ENCODE results near the gene OR2K2. TPM values are rescaled to one million over a fixed set of nuclear protein-coding genes. Genes with fewer than 3 reads are reported as not detected.

Gene OR2K2
- total RNA-seq, 1 experiment from 2014 or later: not detected

DNA sequence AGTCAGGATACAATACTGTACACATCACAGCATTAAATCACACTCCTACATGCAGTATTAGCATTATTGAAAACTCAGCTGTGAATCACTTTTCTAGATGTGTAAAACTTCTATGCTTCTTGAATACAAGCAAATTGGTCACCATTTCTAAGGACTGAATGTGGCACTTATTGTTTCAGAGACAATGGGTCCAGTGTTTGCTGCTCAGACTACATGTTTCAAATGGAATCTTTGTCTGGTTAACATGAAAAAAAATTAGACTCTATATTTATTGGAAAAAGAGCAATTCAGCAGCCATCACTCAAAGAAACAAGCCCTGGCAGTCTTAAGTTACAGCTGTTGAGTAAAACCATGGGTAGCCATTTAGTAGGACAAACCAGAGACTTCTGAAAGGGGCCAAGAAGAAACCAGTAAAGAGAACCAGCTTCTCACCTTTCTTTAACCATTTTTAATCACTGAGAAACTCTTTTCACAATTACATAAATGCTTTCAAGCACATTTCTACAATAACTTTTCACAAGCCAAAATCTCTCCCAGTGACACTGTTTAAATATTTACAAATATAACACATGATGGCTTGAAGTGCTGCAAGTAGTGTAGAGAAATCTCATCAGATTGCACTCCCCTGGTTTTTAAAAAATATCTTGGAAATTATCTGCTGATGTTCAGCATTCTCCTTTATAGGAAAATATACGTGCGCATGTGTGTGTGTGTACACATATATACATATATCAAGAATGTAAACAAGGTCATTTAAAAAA is 35.2 kb downstream of the OR2K2 start:
- POLR2A ChIA-PET: no interaction called here

DNA sequence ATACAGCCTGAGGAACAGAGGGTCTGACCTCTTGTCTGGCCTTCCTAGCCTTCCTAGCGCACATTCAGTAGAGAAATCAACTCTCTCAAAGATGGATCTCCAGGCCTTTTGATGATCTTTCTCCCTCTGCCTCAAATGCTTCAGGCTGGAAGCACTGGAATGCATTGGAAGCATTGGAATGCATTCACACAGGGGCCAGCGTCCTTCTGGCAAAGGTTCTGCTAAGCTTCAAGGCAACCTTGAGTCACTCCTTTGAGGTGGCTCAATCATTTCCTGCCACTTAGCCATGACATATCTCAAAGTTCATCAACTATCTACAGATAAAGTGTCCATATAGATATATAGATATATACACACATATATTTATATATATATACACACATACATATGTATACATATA is 42.9 kb downstream of the OR2K2 start:
- CTCF ChIA-PET: no interaction called here
- peaks cover 5% of the 10 kb centered on the region for H3K27me3 Mint-ChIP-seq (ENCODE audit: insufficient read depth, unreplicated experiment)
- no peak overlapping the region for H3K4me3 Mint-ChIP-seq (ENCODE audit: unreplicated experiment)
- H3K4me1 ChIP-seq: no peaks in the 10 kb centered on the region
- H3K4me1 Mint-ChIP-seq (ENCODE audit: low read depth, unreplicated experiment): peaks cover 6% of the 10 kb centered on the region
- no TSS peak for BruUV-seq (replicated peaks)
- no peaks in the 10 kb centered on the region for H3K9me3 Mint-ChIP-seq (ENCODE audit: unreplicated experiment)
- H3K27me3 ChIP-seq (replicated peaks; ENCODE audit: control insufficient read depth, insufficient read depth, low read length): no peaks in the 10 kb centered on the region
- H3K4me3 ChIP-seq (ENCODE audit: low read depth, low read length): no peak overlapping the region
- H3K36me3 ChIP-seq (ENCODE audit: control insufficient read depth, insufficient read depth, low read length): no peaks in the 10 kb centered on the region
- no peaks in the 10 kb centered on the region for H3K9me3 ChIP-seq
- no peak overlapping the region for H3K27ac Mint-ChIP-seq (ENCODE audit: unreplicated experiment)
- POLR2A ChIA-PET: no interaction called here
- H3K36me3 Mint-ChIP-seq (ENCODE audit: insufficient read depth, unreplicated experiment): no peaks in the 10 kb centered on the region
- TF ChIP-seq CTCF (IDR thresholded peaks at IDR 0.05; ENCODE audit: insufficient read depth in 1 of 2, low read depth in 1 of 2, low read length in 1 of 2, severe bottlenecking in 1 of 2, unreplicated experiment in 1 of 2): no peak
- intact Hi-C loops (cut with micrococcal nuclease; ENCODE audit: unreplicated experiment): no loop called here
- DNase-seq: peak; percentile 10 to 56

More for the DNA sequence above, 35.2 kb downstream of the OR2K2 start:
- no peak overlapping the region for H3K27ac Mint-ChIP-seq (ENCODE audit: unreplicated experiment)
- H3K9me3 Mint-ChIP-seq (ENCODE audit: unreplicated experiment): no peaks in the 10 kb centered on the region
- CTCF ChIA-PET: no interaction called here
- intact Hi-C loops (cut with micrococcal nuclease; ENCODE audit: unreplicated experiment): loop anchor here (5.0 to 10.0 kb wide), 3 partner anchors 303 to 673 kb away; no protein-coding TSS in a partner anchor
- H3K27me3 Mint-ChIP-seq (ENCODE audit: insufficient read depth, unreplicated experiment): peaks cover 5% of the 10 kb centered on the region
- TF ChIP-seq CTCF (IDR thresholded peaks at IDR 0.05; ENCODE audit: insufficient read depth in 1 of 2, low read depth in 1 of 2, low read length in 1 of 2, severe bottlenecking in 1 of 2, unreplicated experiment in 1 of 2): no peak
- H3K4me3 Mint-ChIP-seq (ENCODE audit: unreplicated experiment): no peak overlapping the region
- Histone ChIP-seq H3K36me3 (ENCODE audit: control insufficient read depth, insufficient read depth, low read length) (no peaks in the 10 kb centered on the region), H3K4me3 (ENCODE audit: low read depth, low read length) (no peak overlapping the region), H3K9me3 (no peaks in the 10 kb centered on the region), H3K4me1 (no peaks in the 10 kb centered on the region), H3K27me3 (replicated peaks; ENCODE audit: control insufficient read depth, insufficient read depth, low read length) (no peaks in the 10 kb centered on the region)
- BruUV-seq (replicated peaks): no TSS peak
- H3K4me1 Mint-ChIP-seq (ENCODE audit: low read depth, unreplicated experiment): no peaks in the 10 kb centered on the region
- DNase-seq: no peak
- H3K36me3 Mint-ChIP-seq (ENCODE audit: insufficient read depth, unreplicated experiment): no peaks in the 10 kb centered on the region

GRCh38 chr9:111284703-111285102 is 45.3 kb downstream of the OR2K2 start:
- no peaks in the 10 kb centered on the region for H3K36me3 Mint-ChIP-seq (ENCODE audit: insufficient read depth, unreplicated experiment)
- no peak for TF ChIP-seq CTCF (IDR thresholded peaks at IDR 0.05; ENCODE audit: insufficient read depth in 1 of 2, low read depth in 1 of 2, low read length in 1 of 2, severe bottlenecking in 1 of 2, unreplicated experiment in 1 of 2)
- H3K27me3 ChIP-seq (replicated peaks; ENCODE audit: control insufficient read depth, insufficient read depth, low read length): no peaks in the 10 kb centered on the region
- peaks cover 6% of the 10 kb centered on the region for H3K4me1 Mint-ChIP-seq (ENCODE audit: low read depth, unreplicated experiment)
- intact Hi-C loops (cut with micrococcal nuclease; ENCODE audit: unreplicated experiment): no loop called here
- H3K27me3 Mint-ChIP-seq (ENCODE audit: insufficient read depth, unreplicated experiment): peaks cover 4% of the 10 kb centered on the region
- no peak overlapping the region for H3K4me3 ChIP-seq (ENCODE audit: low read depth, low read length)
- no peak for DNase-seq
- no TSS peak for BruUV-seq (replicated peaks)
- CTCF ChIA-PET: no interaction called here
- POLR2A ChIA-PET: interaction anchor here (0.6 kb wide), 1 partner anchor 1028 kb away, joined by 12 read pairs; the partner anchor contains the start of gene TXN
- H3K4me3 Mint-ChIP-seq (ENCODE audit: unreplicated experiment): no peak overlapping the region
- H3K9me3 Mint-ChIP-seq (ENCODE audit: unreplicated experiment): no peaks in the 10 kb centered on the region
- no peaks in the 10 kb centered on the region for H3K4me1 ChIP-seq
- H3K9me3 ChIP-seq: no peaks in the 10 kb centered on the region
- H3K27ac Mint-ChIP-seq (ENCODE audit: unreplicated experiment): no peak overlapping the region
- H3K36me3 ChIP-seq (ENCODE audit: control insufficient read depth, insufficient read depth, low read length): no peaks in the 10 kb centered on the region
